NCI-H82 (cell line): Measurements from ENCODE around the gene APBB2.
A peak's percentile ranks its signal among the peaks of the same experiment; 100 is the strongest.
"Not testable (repeated sequence)": the region's sequence is repeated elsewhere in the genome, so short reads cannot be mapped to it uniquely, and the experiment has no call there.

Experiments used
- DNase-seq: peaks from one replicate; lab custom pipeline; 2025; lab: John Stamatoyannopoulos, UW

The APBB2 gene

GRCh38 chr4:41015016-41015675 lies 199.2 kb downstream of the APBB2 start:
- DNase-seq, result no peak

DNA sequence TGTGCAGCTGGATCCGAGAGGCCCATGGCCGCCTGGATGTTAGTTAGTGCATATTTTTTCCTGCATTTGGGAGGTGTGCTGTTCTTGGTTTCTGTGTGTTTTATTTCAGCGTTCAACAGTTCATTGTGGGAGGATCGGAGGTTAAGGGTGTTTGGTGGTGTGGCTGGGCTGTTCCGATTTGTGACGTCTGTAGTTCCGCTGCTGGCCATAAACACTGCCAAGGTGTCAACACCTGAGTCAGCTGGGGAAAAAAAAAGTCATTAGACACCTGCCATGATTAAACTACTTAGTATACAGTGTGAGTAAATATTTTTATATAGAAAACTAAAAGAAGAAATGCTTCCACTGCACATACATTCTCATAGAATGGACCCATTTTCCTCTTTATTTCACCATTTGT lies 200.2 kb downstream of the APBB2 start:
- DNase-seq, result no peak

DNA sequence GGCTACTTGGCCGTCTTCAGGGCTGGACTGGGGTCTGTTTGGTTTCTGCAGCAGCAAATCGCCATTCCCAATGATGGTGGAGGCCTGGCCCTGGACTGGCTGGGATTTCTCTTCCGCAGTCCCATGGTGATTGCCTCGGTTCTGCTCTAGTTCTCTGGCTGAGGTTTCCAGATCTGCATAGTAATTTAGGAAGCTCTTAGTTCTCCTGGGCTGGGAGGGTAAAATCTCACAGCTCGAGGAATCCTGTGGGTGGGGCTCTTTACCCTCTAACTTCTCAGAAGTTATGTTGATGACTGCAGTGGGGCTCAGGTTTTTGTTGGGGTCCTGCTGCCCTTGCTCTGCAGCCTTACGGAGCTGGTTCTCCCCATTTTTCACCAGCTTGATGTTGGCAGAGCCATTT lies 200.6 kb downstream of the APBB2 start:
- DNase-seq, result no peak

- DNase-seq, result no peak
Measured at GRCh38 chr4:41012911-41013310, 201.4 kb downstream of the APBB2 start.

GRCh38 chr4:41012293-41012692 lies 202.0 kb downstream of the APBB2 start:
- DNase-seq, result no peak

GRCh38 chr4:41009411-41009810 lies 204.9 kb downstream of the APBB2 start:
- no peak for DNase-seq

DNA sequence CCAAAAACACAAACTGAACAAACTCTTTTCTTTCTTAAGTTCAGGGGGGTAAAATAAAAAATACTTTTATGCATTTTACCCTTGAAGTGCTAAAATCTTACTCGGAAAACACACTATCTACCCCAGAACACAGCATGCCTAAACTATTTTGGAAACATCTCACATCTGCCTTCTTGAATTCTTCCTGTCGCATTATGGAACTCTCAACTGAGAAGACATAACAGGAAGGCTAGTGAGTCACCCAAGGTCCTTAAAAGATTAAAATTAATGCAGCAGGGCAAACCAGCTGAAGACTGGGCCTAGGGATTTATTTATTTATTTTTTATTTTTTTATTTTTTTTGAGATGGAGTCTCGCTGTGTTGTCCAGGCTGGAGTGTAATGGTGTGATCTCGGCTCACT lies 208.2 kb downstream of the APBB2 start:
- DNase-seq, result no peak

DNA sequence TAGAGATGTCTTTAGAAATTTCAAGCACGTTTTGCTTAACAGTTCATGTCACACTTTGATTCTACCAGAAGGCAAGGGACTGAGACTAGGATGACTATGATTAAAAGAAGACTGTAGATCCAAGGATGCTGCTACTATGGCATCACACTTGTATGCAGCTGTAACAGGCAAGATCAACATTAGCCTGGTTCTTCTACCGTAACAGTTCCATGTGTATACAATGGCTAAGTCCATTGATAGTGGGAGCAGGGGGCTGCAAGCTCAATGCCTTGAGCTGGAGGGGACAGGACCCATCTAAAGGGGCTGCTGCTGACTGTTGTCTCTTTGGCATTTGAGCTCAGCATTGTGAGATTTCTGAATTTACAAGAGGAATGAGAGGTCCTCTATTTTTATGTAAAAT lies 212.0 kb downstream of the APBB2 start:
- no peak for DNase-seq

- DNase-seq, result no peak
Measured at GRCh38 chr4:41000356-41000755, 214.0 kb downstream of the APBB2 start.

- no peak for DNase-seq
Measured at GRCh38 chr4:40998675-40999358, 215.5 kb downstream of the APBB2 start.

GRCh38 chr4:40995850-40996249 lies 218.5 kb downstream of the APBB2 start:
- DNase-seq, result no peak

DNA sequence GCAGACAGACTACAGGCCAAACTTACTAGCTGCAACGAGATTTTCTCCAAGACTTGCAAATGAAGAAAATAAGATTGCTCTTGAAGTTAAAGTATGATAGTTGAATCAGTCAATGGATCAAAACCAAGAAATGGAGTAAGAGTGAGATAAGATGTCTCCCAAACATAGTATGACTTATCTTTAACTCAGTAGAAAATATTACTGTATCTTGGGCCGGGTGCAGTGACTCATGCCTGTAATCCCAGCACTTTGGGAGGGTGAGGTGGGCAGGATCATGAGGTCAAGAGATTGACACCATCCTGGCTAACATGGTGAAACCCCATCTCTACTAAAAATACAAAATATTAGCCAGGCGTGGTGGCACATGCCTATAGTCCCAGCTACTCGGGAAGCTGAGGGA lies 220.0 kb downstream of the APBB2 start:
- not testable (repeated sequence) for DNase-seq

GRCh38 chr4:40993296-40993693 lies 221.0 kb downstream of the APBB2 start:
- DNase-seq, result not testable (repeated sequence)

DNA sequence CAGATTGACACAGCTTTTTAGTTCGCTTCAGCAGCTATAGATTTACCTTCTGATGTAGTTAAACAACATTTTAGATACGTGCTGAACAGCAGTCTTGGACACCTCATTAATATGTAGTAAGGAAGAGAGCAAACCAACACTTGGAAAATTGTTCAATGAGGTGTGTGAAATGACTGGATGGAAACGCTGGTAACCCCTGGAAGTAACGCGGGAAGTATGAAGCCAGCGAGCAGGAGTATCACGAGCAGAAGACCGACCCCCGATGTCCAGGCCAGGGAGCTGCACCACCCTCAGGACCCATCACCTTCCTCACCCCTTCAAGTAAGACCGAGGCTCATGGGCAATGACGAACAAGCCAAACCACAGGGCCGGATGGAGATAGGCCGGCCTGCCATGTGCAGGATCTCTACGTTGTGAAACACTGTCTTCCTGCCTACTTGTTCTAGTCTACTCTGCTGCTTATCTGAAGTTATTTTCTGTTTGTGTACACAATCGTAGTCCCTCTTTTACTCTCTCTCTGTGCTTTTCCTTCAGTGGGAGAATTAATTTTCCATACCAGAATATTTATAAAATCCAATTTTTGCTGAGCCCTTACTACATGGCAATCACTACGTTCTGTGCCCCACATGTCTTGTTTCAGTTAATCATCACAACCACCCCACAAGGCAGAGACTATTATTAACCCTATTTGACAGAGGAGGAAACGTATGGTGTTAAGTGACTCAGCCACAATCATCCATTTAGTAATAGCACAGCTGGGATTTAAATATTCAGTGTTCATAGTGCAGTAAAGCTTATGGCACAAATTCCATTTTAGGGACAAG lies 221.7 kb downstream of the APBB2 start:
- DNase-seq, result no peak

- DNase-seq, result no peak
Measured at GRCh38 chr4:40991908-40992307, 222.4 kb downstream of the APBB2 start.

DNA sequence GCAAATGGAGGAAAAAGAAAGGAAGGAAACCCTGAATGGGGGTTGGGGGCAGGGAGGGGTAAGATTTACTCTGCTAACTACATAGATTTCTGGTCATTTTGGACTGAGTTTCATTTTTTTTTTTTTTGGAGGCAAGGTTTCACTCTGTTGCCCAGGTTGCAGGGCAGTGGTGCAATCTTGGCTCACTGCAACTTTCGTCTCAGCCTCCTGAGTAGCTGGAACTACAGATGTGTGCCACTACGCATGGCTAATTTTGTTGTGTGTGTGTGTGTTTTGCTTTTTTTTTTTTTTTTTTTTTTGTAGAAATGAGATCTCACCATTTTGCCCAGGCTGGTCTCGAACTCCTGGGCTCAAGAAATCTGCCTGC lies 223.5 kb downstream of the APBB2 start:
- DNase-seq, result no peak

GRCh38 chr4:40990236-40990898 lies 224.0 kb downstream of the APBB2 start:
- no peak for DNase-seq

DNA sequence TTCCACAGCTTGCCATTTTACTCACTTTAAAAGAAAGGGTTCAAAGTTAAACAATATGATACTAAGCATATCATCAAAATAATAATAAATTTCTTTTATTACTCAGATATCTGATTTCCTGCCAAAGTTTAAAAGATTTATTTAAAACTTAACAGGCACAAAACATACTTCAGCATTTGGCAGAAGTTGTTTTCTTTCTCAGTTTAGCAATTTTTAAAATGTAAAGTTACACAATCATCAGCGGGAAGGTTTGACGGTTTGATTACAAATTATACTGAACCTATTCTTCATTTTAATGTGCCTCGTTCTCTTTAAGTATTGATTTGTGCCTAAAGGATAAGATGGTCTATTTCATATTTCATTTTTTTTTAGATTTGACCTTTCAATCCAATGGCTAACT lies 227.2 kb downstream of the APBB2 start:
- no peak for DNase-seq

- DNase-seq, result peak; percentile 18
Measured at GRCh38 chr4:40986375-40986774, 228.0 kb downstream of the APBB2 start.

DNA sequence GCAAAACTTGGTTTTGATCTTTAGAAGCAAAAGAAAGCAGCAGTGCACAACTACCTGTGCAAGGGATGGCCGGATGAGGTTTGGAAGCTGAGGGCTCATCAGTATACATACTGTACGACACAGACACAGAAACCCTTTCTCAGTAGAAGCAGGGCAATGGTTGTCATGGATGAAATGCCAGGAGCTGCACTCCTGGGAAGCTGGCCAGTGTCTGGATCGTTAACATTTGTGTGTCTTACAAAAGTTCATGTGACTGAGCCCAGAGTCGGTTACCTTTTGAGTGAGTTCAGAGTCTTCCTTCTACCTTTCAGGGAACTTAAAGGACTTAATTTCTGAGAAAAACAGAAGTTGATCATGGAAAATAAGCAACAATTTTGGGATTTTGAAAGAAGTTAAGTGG lies 230.3 kb downstream of the APBB2 start:
- DNase-seq, result no peak

DNA sequence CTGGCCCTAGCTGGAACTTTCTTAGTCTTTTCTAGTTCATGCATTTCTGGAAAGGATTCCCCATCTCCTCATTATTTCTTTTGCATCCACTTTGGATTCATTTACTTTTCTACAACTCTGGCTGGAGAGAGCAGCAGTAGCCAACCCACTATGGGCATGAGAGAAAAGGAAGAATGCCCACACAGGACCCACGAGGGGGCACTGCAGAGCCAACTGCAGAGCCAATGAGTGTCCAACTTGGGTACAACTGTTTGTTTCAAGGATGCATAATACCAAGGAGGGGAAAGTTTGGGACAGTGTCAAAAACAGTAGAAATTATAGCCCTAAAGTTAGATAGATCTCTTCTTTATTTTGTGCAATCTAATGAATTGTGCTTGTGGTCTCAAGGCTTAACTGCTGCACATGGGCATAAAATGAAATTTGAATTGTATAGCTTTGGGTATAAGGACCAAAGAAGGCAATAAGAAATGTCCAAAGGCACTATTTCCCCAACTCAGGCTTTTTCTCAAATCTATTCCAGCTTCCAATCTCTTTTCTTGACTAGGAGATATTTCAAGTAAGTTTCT lies 233.9 kb downstream of the APBB2 start:
- DNase-seq, result peak; percentile 53

- DNase-seq, result no peak
Measured at GRCh38 chr4:40978548-40978947, 235.8 kb downstream of the APBB2 start.
